GM10266 (cell line): ENCODE measurements around the gene UTRN.

Experiments used
- DNase-seq: peaks from one replicate; pipeline ENCODE4 v3.0.0; 2012; ENCODE audit errors: extremely low spot score
- TF ChIP-seq, protein P1 (sequence below): IDR thresholded peaks from 2 replicates; pipeline ENCODE4 v1.5.1; 2012; ENCODE audit warnings: mild to moderate bottlenecking, low read depth; ENCODE audit not compliant: control insufficient read depth, insufficient read depth; ENCODE audit errors: missing control alignments

Gene UTRN

DNA sequence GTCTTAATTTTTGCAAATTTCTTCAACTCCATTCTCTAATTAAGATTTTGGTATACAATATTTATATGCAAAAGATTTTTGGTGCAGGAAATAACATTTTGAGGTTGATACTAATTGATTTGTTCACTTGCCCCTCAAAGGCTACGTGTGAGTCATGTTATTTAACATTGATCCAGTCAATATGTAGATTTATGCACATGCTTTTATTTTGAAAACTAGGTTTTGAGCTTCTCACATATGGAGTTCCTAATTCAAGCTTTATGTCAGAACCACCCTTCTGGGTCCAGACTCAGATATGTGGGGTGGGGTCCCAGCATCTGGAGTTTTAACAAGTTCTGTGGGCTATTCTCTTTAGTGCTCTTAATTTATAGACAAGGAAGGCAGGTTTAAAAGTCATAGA lies 13.8 kb downstream of the UTRN start:
- TF ChIP-seq, protein P1, sequence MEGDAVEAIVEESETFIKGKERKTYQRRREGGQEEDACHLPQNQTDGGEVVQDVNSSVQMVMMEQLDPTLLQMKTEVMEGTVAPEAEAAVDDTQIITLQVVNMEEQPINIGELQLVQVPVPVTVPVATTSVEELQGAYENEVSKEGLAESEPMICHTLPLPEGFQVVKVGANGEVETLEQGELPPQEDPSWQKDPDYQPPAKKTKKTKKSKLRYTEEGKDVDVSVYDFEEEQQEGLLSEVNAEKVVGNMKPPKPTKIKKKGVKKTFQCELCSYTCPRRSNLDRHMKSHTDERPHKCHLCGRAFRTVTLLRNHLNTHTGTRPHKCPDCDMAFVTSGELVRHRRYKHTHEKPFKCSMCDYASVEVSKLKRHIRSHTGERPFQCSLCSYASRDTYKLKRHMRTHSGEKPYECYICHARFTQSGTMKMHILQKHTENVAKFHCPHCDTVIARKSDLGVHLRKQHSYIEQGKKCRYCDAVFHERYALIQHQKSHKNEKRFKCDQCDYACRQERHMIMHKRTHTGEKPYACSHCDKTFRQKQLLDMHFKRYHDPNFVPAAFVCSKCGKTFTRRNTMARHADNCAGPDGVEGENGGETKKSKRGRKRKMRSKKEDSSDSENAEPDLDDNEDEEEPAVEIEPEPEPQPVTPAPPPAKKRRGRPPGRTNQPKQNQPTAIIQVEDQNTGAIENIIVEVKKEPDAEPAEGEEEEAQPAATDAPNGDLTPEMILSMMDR: no peak
- no peak for DNase-seq

DNA sequence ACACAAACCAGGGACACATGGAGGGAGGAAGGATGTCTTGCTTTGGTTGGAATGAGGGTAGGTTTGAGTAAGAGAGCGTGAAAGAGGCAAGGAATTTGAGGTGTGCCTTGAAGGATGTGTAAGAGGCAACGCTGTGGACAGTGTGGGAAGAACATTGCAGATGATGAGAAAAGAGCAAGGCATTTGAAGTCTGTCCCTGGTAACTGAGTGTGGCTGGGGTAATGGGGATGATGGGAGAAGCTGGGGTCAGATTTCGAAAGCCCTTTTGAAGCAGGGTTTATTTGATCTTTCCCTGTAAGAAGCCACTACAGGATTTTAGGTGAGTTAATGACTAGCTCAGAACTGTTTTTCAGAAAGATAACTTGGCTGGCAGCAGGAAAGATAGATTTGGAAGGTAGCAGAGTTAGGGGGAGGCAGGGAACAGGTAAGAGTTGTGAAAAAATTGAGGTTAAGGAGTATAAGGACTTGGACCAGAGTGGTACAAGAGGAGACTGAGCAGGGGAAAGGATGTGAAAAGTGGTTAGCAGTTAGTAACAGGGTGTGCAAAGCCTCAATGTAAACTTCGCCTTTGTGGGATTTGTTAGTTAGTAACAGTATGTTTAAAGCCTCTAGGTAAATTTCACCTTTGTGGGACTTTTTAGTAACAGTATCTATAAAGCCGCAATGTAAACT lies 17.7 kb downstream of the UTRN start:
- DNase-seq: no peak
- TF ChIP-seq, protein P1: no peak

DNA sequence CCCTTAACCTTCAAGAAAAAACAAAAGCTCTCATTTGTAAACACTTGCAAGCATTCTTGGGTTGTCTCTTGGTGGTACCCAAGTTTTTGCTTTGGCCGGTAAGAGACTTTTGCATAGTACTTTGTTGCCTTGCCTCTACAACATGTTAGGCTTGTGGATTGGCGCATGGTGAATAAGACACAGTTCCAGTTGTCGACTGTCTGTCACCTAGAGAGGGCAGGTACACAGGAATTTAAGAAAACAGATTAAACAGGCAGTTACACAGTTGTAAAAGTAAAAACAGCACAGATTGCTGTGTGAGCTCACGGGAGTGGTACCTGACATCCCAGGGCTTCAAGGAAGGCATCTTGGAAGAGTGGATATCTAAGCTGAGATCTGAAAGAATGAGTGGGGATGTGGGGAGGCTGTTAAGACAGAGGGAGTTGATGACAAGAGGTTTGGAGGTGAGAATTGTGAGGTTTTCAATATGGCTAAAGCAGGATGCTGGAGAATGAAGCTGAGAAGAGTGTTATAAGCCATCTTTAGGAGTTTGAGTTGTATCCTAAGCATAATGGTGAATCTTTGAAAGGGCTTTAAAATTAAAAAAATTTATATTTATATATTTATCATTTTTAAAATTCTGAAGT lies 19.2 kb downstream of the UTRN start:
- TF ChIP-seq, protein P1: no peak
- no peak for DNase-seq

DNA sequence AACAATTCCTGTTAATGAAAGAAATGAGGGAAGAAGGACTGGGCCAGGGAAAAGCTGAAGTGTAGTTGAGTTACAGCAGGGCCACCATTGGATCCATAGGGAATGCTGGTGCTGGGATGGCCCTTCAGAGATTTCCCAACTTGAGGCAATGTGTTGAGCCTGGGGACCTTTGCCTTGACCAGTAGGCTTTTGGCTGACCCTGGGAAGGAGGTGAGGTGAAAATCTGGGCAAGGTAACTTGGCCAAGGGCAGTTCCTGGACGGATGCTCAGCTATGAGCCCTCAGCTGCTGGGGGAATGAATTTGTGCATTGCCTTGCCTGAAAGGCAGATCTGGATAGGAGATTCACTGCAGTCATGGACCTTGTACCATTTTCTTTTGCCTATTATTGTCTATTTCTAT lies 20.4 kb downstream of the UTRN start:
- no peak for DNase-seq
- TF ChIP-seq, protein P1: no peak

GRCh38 chr6:144305985-144306384 lies 20.9 kb downstream of the UTRN start:
- peak; percentile 45 for DNase-seq
- TF ChIP-seq, protein P1: no peak

DNA sequence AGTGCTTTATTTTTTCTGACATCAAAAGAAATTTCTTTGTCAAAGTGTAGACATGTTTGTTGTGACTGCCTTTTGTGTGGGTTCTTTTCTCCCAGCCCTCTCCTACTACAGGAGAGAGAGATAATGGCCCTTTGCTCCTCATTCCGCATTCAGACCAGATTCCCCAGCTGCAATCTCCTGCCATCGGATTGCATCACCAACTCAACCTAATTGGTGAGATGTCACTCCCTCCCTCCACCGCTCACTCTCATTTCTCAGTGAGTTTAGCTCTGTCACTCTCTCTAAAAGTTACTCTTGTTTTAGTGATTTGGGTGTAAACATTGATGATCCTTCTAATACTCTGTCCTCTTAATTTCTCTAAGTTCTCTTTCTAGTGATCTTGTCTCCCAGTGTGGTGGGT lies 22.7 kb downstream of the UTRN start:
- DNase-seq: no peak
- TF ChIP-seq, protein P1: no peak

GRCh38 chr6:144310765-144311164 lies 25.6 kb downstream of the UTRN start:
- DNase-seq: no peak
- TF ChIP-seq, protein P1: no peak
